Activated naive CD4-positive, alpha-beta T cell treated with anti-CD3 and anti-CD28 coated beads, Interleukin-2, amount 10 ng/mL, durations not matched to agents 7 days and 5 days (primary cell): Measurements from ENCODE around the gene SLC1A2.

Source experiments
- CTCF ChIA-PET: fragments of 350-600 bp; sonication (Branson Sonifier 250); formaldehyde crosslinking; loops from one replicate; lab custom pipeline; 2021; ENCODE audit warnings: antibody characterized with exemption; lab: Charles Lee
- DNase-seq: peaks from one replicate; pipeline ENCODE4 v3.0.0-alpha.2; 2020
- H3K27ac Mint-ChIP-seq: one replicate; pipeline ENCODE4 v1.8.0; 2021; ENCODE audit warnings: mild to moderate bottlenecking, moderate library complexity, mixed read lengths
- H3K27me3 Mint-ChIP-seq: one replicate; pipeline ENCODE4 v1.8.0; 2021; ENCODE audit warnings: mild to moderate bottlenecking, mixed read lengths
- H3K36me3 Mint-ChIP-seq: one replicate; pipeline ENCODE4 v1.8.0; 2021; ENCODE audit warnings: mixed read lengths
- H3K4me1 Mint-ChIP-seq: one replicate; pipeline ENCODE4 v1.8.0; 2021; ENCODE audit warnings: mixed read lengths
- H3K4me3 Mint-ChIP-seq: one replicate; pipeline ENCODE4 v1.8.0; 2021; ENCODE audit warnings: mild to moderate bottlenecking, moderate library complexity, mixed read lengths
- H3K9me3 Mint-ChIP-seq: one replicate; pipeline ENCODE4 v1.8.0; 2021; ENCODE audit warnings: mixed read lengths

The SLC1A2 gene

GRCh38 chr11:35327829-35328228, 91.5 kb downstream of the SLC1A2 start:
- peaks cover 4% of the 10 kb centered on the region for H3K27me3 Mint-ChIP-seq
- peaks cover 23% of the 10 kb centered on the region for H3K9me3 Mint-ChIP-seq
- CTCF ChIA-PET, result interaction anchor here (1.0 kb wide), 1 partner anchor 22 kb away, joined by 3 read pairs; no protein-coding TSS in a partner anchor
- peaks cover 39% of the 10 kb centered on the region for H3K4me1 Mint-ChIP-seq
- peaks cover 23% of the 10 kb centered on the region for H3K36me3 Mint-ChIP-seq
- DNase-seq, result no peak
- no peak overlapping the region for H3K27ac Mint-ChIP-seq
- H3K4me3 Mint-ChIP-seq, result no peak overlapping the region

DNA sequence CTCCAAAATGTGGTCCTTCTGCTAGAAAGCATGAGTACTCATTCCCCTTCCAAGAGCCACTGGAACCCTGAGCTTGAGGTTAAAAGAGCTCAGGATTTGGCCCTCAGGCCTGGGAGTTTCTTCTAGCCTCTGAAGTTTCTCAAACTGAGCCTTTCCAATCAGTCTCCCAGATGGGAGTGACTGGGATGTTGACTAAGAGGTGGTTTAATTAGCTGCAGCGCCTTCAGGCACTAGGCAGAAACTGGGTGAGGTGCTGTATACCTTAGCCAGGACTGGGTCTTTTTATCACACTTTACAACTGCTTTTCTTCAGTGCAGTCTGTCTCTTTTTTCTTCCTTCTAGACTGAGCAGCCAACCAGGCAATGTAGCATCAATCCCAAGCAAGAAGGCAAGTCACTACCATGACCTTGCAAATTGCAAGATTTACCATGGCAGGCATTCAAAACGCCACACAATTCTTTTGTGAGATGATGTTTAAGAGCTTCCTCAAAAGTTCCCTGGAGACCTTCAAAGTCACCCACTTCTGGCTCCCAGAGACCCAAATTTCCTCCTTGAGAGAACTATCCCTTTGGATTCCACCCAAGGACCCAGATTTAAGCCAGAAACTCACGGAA, 93.0 kb downstream of the SLC1A2 start:
- Mint-ChIP-seq H3K27me3 (peaks cover 11% of the 10 kb centered on the region), H3K9me3 (peaks cover 12% of the 10 kb centered on the region), H3K27ac (no peak overlapping the region), H3K4me1 (peaks cover 24% of the 10 kb centered on the region), H3K36me3 (peaks cover 15% of the 10 kb centered on the region), H3K4me3 (no peak overlapping the region)
- no peak for DNase-seq
- CTCF ChIA-PET, result interaction anchor here (0.8 kb wide), 1 partner anchor 9 kb away, joined by 3 read pairs; no protein-coding TSS in a partner anchor

GRCh38 chr11:35324981-35325380, 94.4 kb downstream of the SLC1A2 start:
- no peak for DNase-seq
- peaks cover 10% of the 10 kb centered on the region for H3K4me1 Mint-ChIP-seq
- H3K9me3 Mint-ChIP-seq, result peaks cover 10% of the 10 kb centered on the region
- H3K4me3 Mint-ChIP-seq, result no peak overlapping the region
- peaks cover 14% of the 10 kb centered on the region for H3K36me3 Mint-ChIP-seq
- no peak overlapping the region for H3K27ac Mint-ChIP-seq
- CTCF ChIA-PET, result interaction anchor here (1.6 kb wide), 1 partner anchor 18 kb away, joined by 3 read pairs; no protein-coding TSS in a partner anchor
- peaks cover 11% of the 10 kb centered on the region for H3K27me3 Mint-ChIP-seq

GRCh38 chr11:35324183-35324886, 95.0 kb downstream of the SLC1A2 start:
- Mint-ChIP-seq H3K4me3 (no peak overlapping the region), H3K27ac (no peak overlapping the region), H3K27me3 (peaks cover 11% of the 10 kb centered on the region), H3K9me3 (peaks cover 6% of the 10 kb centered on the region), H3K36me3 (peaks cover 14% of the 10 kb centered on the region), H3K4me1 (peaks cover 7% of the 10 kb centered on the region)
- DNase-seq, result no peak
- CTCF ChIA-PET, result interaction anchor here (0.9 to 1.6 kb wide), 2 partner anchors 18 to 19 kb away, joined by 3 read pairs; no protein-coding TSS in a partner anchor

DNA sequence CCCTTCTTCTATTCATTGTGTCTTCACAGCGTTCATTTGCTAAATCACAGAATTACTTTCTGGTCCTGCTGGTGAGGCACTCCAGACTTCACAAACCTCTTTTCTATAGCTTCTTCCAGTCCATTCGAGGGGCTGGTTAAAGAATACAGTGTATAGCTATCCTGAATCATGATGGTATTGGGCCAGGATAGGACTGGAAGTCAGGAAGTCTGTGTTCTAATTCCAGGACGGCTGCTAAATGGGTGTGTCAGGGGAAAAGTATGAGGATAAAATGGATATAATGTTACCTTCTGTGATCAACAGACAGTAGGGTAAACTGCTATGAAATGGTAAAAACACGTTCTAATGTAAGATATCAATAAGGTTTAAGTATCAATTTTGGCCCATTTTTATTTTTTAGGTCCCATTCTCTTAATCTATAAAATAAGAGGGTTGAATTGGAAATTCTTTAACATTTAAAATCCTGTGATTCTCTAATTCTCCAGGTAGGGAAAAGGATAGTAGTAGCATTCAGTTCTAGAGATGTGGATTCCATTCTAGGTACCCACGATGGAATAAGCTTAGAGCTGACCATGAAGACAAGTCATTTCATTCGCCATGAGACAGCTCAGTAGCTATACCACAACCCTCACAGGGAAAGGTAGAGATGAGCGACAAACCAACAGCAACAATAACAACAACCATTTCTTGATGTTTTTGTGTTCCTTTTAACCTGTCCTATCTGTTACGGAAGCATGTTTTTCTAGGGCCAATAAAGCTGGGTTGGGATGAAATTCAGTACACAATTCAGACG, 96.1 kb downstream of the SLC1A2 start:
- no peak for DNase-seq
- Mint-ChIP-seq H3K4me3 (no peak overlapping the region), H3K9me3 (peaks cover 6% of the 10 kb centered on the region), H3K27me3 (peaks cover 11% of the 10 kb centered on the region), H3K27ac (no peak overlapping the region), H3K4me1 (peaks cover 9% of the 10 kb centered on the region), H3K36me3 (peaks cover 13% of the 10 kb centered on the region)
- CTCF ChIA-PET, result interaction anchor here (0.9 to 1.6 kb wide), 2 partner anchors 17 to 18 kb away, joined by 3 read pairs; no protein-coding TSS in a partner anchor

DNA sequence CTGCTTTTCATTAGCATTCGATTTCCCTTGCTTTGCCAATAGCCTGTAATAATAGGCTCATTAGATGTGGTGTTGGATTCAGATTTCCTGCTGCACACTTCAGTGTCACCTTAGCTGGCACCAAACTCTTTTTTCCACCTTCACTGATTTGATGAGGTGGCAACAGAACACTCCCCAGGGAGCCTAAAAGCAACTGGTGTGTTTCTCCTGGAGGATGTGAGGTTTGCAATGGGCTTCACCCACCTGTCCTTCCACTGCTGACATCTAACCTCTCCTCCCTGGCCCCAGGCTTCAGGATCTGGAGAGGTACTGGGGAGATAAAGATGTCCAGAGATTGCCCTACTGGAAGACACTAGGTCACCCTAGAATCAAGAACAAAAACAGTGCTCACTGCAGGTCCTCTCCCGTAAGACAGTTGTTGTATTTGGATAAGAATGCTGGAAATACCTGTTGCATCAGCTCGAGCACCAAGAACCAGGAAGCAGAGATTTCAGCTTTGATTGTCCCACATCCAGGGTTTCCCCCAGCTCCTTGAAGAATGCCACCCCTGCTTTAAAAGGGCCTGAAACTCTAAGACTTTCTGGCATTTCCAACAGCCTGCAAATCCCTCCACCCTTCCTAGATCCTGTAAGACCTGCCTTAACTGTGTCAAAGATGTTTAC, 96.9 kb downstream of the SLC1A2 start:
- no peak overlapping the region for H3K27ac Mint-ChIP-seq
- peaks cover 6% of the 10 kb centered on the region for H3K9me3 Mint-ChIP-seq
- CTCF ChIA-PET, result no interaction called here
- H3K27me3 Mint-ChIP-seq, result peaks cover 11% of the 10 kb centered on the region
- H3K36me3 Mint-ChIP-seq, result peaks cover 12% of the 10 kb centered on the region
- no peak overlapping the region for H3K4me3 Mint-ChIP-seq
- H3K4me1 Mint-ChIP-seq, result peaks cover 9% of the 10 kb centered on the region
- no peak for DNase-seq

GRCh38 chr11:35321532-35322317, 97.6 kb downstream of the SLC1A2 start:
- Mint-ChIP-seq H3K27me3 (peaks cover 11% of the 10 kb centered on the region), H3K36me3 (peaks cover 11% of the 10 kb centered on the region), H3K9me3 (peaks cover 6% of the 10 kb centered on the region), H3K4me3 (no peak overlapping the region), H3K4me1 (peaks cover 12% of the 10 kb centered on the region), H3K27ac (no peak overlapping the region)
- DNase-seq, result no peak
- CTCF ChIA-PET, result no interaction called here

GRCh38 chr11:35321111-35321510, 98.2 kb downstream of the SLC1A2 start:
- H3K4me1 Mint-ChIP-seq, result peaks cover 18% of the 10 kb centered on the region
- no peak for DNase-seq
- H3K27ac Mint-ChIP-seq, result no peak overlapping the region
- CTCF ChIA-PET, result no interaction called here
- peaks cover 6% of the 10 kb centered on the region for H3K9me3 Mint-ChIP-seq
- H3K27me3 Mint-ChIP-seq, result peaks cover 11% of the 10 kb centered on the region
- H3K4me3 Mint-ChIP-seq, result no peak overlapping the region
- H3K36me3 Mint-ChIP-seq, result peaks cover 8% of the 10 kb centered on the region

DNA sequence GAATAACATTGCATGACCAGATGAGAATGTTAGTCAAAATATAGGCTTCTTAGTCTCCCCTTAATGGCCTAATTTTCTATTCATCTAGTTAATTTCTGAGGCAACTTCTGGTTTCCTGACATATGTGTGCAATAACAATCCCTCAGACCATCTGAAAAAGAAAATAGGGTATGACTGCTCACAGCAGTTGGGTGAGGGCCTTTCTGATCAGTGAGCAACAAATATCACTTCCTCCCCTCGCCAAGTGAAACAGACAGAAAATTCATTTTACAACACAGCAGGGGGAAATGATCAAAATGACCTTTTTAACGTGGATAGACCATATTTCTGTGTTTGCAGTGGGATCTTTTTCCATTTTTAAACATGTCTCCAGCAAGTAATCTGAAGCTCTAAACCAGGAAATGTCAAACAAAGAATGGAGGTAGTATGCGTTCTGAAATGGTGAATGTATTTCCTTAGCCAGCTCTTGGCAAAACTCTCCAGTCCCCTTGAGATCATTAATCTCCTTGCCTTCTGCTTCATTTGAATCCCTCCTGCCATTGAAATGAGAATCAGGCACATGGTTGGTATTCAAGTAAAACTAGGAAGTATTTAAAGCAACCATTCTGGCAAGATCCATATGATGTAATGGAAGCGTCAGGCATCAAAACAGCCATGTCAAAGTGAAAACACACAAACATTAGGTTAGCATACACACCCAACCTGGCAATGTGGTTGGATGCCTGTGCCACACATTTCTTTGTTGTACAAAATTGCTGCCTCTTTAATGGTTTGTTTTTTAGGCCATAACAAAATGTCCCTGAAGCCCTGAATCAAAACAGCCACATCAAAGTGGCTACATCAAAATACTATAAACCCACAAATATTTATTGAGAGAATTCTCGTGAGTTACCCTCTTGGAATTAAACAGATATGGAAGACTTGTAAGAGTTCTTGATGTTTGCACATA, 100.1 kb downstream of the SLC1A2 start:
- no peak for DNase-seq
- CTCF ChIA-PET, result interaction anchor here (0.7 to 1.9 kb wide), 3 partner anchors 10 to 13 kb away, joined by 3 to 11 read pairs (median 3); no protein-coding TSS in a partner anchor
- Mint-ChIP-seq H3K27me3 (peaks cover 21% of the 10 kb centered on the region), H3K27ac (peak overlapping the region; percentile 19), H3K9me3 (no peaks in the 10 kb centered on the region), H3K4me1 (peaks cover 21% of the 10 kb centered on the region), H3K36me3 (peaks cover 5% of the 10 kb centered on the region), H3K4me3 (no peak overlapping the region)

GRCh38 chr11:35318309-35318708, 101.0 kb downstream of the SLC1A2 start:
- Mint-ChIP-seq H3K4me1 (peaks cover 24% of the 10 kb centered on the region), H3K27ac (no peak overlapping the region), H3K27me3 (peaks cover 21% of the 10 kb centered on the region), H3K4me3 (no peak overlapping the region), H3K9me3 (no peaks in the 10 kb centered on the region), H3K36me3 (peaks cover 5% of the 10 kb centered on the region)
- no peak for DNase-seq
- CTCF ChIA-PET, result interaction anchor here (0.8 to 1.9 kb wide), 3 partner anchors 8 to 21 kb away, joined by 3 to 11 read pairs (median 3); no protein-coding TSS in a partner anchor

GRCh38 chr11:35317253-35317652, 102.1 kb downstream of the SLC1A2 start:
- CTCF ChIA-PET, result interaction anchor here (0.5 to 1.9 kb wide), 5 partner anchors 9 to 22 kb away, joined by 3 to 11 read pairs (median 3); no protein-coding TSS in a partner anchor
- peaks cover 28% of the 10 kb centered on the region for H3K4me1 Mint-ChIP-seq
- peaks cover 5% of the 10 kb centered on the region for H3K36me3 Mint-ChIP-seq
- no peak overlapping the region for H3K4me3 Mint-ChIP-seq
- no peak overlapping the region for H3K27ac Mint-ChIP-seq
- peaks cover 11% of the 10 kb centered on the region for H3K27me3 Mint-ChIP-seq
- no peak for DNase-seq
- H3K9me3 Mint-ChIP-seq, result no peaks in the 10 kb centered on the region

- Mint-ChIP-seq H3K36me3 (peaks cover 5% of the 10 kb centered on the region), H3K9me3 (no peaks in the 10 kb centered on the region), H3K27me3 (peaks cover 10% of the 10 kb centered on the region), H3K27ac (no peak overlapping the region), H3K4me1 (peaks cover 28% of the 10 kb centered on the region), H3K4me3 (no peak overlapping the region)
- no peak for DNase-seq
- CTCF ChIA-PET, result interaction anchor here (1.8 kb wide), 1 partner anchor 11 kb away, joined by 5 read pairs; no protein-coding TSS in a partner anchor
These were observed 103.2 kb downstream of the SLC1A2 start for GRCh38 chr11:35316161-35316560.
